ENCODE measurements around the gene TIMELESS. TPM values are rescaled to one million over a fixed set of nuclear protein-coding genes. Genes with fewer than 3 reads are reported as not detected.

Gene TIMELESS
- total RNA-seq, 2 experiments from 2014 or later: 46.5 to 103 TPM

GRCh38 chr12:56431288-56431687 is 17.9 kb downstream of the TIMELESS start:
- H3K9me3 ChIP-seq (ENCODE audit: low read length): no peaks in the 10 kb centered on the region
- H3K4me1 ChIP-seq (ENCODE audit: insufficient read depth, low read length, poor library complexity, severe bottlenecking): no peaks in the 10 kb centered on the region
- H3K36me3 ChIP-seq (ENCODE audit: insufficient read depth, low read length): peaks cover 79% of the 10 kb centered on the region
- H3K27ac ChIP-seq (ENCODE audit: low read depth, low read length, poor library complexity, severe bottlenecking): no peak overlapping the region
- TF ChIP-seq CTCF (conservative IDR thresholded peaks at IDR 0.05; ENCODE audit: low read length) (no peak), EZH2phosphoT487 (IDR thresholded peaks at IDR 0.05; ENCODE audit: borderline replicate concordance, low read depth, low read length) (no peak)
- no peak overlapping the region for H2AFZ ChIP-seq (ENCODE audit: low read length)
- POLR2A ChIA-PET: no interaction called here
- CTCF ChIA-PET (ENCODE audit: unreplicated experiment): no interaction called here
- H4K20me1 ChIP-seq (ENCODE audit: insufficient read depth, low read length): no peaks in the 10 kb centered on the region
- H3K79me2 ChIP-seq (ENCODE audit: insufficient read depth, low read depth, low read length): peaks cover 6% of the 10 kb centered on the region
- no peak overlapping the region for H3K4me3 ChIP-seq (ENCODE audit: low read depth, low read length, poor library complexity, severe bottlenecking)
- no peaks in the 10 kb centered on the region for H3K9me2 ChIP-seq (ENCODE audit: insufficient read depth, low read length)
- no TSS peak for BruUV-seq (replicated peaks)
- DNase-seq (ENCODE audit: low spot score): no peak
- intact Hi-C loops (cut with micrococcal nuclease; ENCODE audit: unreplicated experiment): no loop called here
- H3K4me2 ChIP-seq (ENCODE audit: low read length): no peak overlapping the region

- POLR2A ChIA-PET: interaction anchor here (0.6 to 1.8 kb wide), 6 partner anchors 10 to 720 kb away, joined by 3 to 5 read pairs (median 4); partner anchors contain the start of gene STAT2
- TF ChIP-seq EZH2phosphoT487 (IDR thresholded peaks at IDR 0.05; ENCODE audit: borderline replicate concordance, low read depth, low read length) (no peak), CTCF (conservative IDR thresholded peaks at IDR 0.05; ENCODE audit: low read length) (no peak)
- no peak for DNase-seq (ENCODE audit: low spot score)
- H3K9me2 ChIP-seq (ENCODE audit: insufficient read depth, low read length): no peaks in the 10 kb centered on the region
- no TSS peak for BruUV-seq (replicated peaks)
- H3K4me2 ChIP-seq (ENCODE audit: low read length): no peak overlapping the region
- no peaks in the 10 kb centered on the region for H3K9me3 ChIP-seq (ENCODE audit: low read length)
- intact Hi-C loops (cut with micrococcal nuclease; ENCODE audit: unreplicated experiment): no loop called here
- H3K79me2 ChIP-seq (ENCODE audit: insufficient read depth, low read depth, low read length): no peaks in the 10 kb centered on the region
- H3K27ac ChIP-seq (ENCODE audit: low read depth, low read length, poor library complexity, severe bottlenecking): no peak overlapping the region
- peaks cover 97% of the 10 kb centered on the region for H3K36me3 ChIP-seq (ENCODE audit: insufficient read depth, low read length)
- H3K4me1 ChIP-seq (ENCODE audit: insufficient read depth, low read length, poor library complexity, severe bottlenecking): no peaks in the 10 kb centered on the region
- H2AFZ ChIP-seq (ENCODE audit: low read length): no peak overlapping the region
- H4K20me1 ChIP-seq (ENCODE audit: insufficient read depth, low read length): no peaks in the 10 kb centered on the region
- no peak overlapping the region for H3K4me3 ChIP-seq (ENCODE audit: low read depth, low read length, poor library complexity, severe bottlenecking)
- CTCF ChIA-PET (ENCODE audit: unreplicated experiment): no interaction called here
Measured at GRCh38 chr12:56425940-56426438, 23.2 kb downstream of the TIMELESS start.

- H3K9me3 ChIP-seq (ENCODE audit: low read length): no peaks in the 10 kb centered on the region
- H3K9me2 ChIP-seq (ENCODE audit: insufficient read depth, low read length): no peaks in the 10 kb centered on the region
- no peaks in the 10 kb centered on the region for H3K79me2 ChIP-seq (ENCODE audit: insufficient read depth, low read depth, low read length)
- TF ChIP-seq EZH2phosphoT487 (IDR thresholded peaks at IDR 0.05; ENCODE audit: borderline replicate concordance, low read depth, low read length) (no peak), CTCF (conservative IDR thresholded peaks at IDR 0.05; ENCODE audit: low read length) (no peak)
- ChIA-PET POLR2A (interaction anchor here (1.1 to 1.5 kb wide), 4 partner anchors 9 to 65 kb away, joined by 3 to 5 read pairs (median 4); partner anchors contain the start of gene STAT2), CTCF (ENCODE audit: unreplicated experiment) (no interaction called here)
- no peaks in the 10 kb centered on the region for H4K20me1 ChIP-seq (ENCODE audit: insufficient read depth, low read length)
- no peaks in the 10 kb centered on the region for H3K4me1 ChIP-seq (ENCODE audit: insufficient read depth, low read length, poor library complexity, severe bottlenecking)
- no peak overlapping the region for H3K4me2 ChIP-seq (ENCODE audit: low read length)
- no peak overlapping the region for H2AFZ ChIP-seq (ENCODE audit: low read length)
- H3K4me3 ChIP-seq (ENCODE audit: low read depth, low read length, poor library complexity, severe bottlenecking): no peak overlapping the region
- intact Hi-C loops (cut with micrococcal nuclease; ENCODE audit: unreplicated experiment): no loop called here
- BruUV-seq (replicated peaks): no TSS peak
- DNase-seq (ENCODE audit: low spot score): no peak
- H3K27ac ChIP-seq (ENCODE audit: low read depth, low read length, poor library complexity, severe bottlenecking): no peak overlapping the region
- H3K36me3 ChIP-seq (ENCODE audit: insufficient read depth, low read length): peaks cover 97% of the 10 kb centered on the region
Measured at GRCh38 chr12:56425193-56425592, 24.0 kb downstream of the TIMELESS start.

Measured in OCI-LY7 (cell line).